Activated effector memory CD4-positive, alpha-beta T cell treated with Interleukin-2 at 50 U/mL for 16 hours (primary cell): ENCODE measurements around the gene KISS1R.
"Not testable (repeated sequence)": the region's sequence is repeated elsewhere in the genome, so short reads cannot be mapped to it uniquely, and the experiment has no call there.

Experiments
- DNase-seq: peaks from one replicate; pipeline ENCODE4 v3.0.0-alpha.2; 2020

The KISS1R gene

GRCh38 chr19:917323-918151, at the start of gene KISS1R:
Gene KISS1R (plus strand): TSS chr19:917333. CDS start chr19:917503, 170 bp downstream.
- peak; percentile 36 for DNase-seq

DNA sequence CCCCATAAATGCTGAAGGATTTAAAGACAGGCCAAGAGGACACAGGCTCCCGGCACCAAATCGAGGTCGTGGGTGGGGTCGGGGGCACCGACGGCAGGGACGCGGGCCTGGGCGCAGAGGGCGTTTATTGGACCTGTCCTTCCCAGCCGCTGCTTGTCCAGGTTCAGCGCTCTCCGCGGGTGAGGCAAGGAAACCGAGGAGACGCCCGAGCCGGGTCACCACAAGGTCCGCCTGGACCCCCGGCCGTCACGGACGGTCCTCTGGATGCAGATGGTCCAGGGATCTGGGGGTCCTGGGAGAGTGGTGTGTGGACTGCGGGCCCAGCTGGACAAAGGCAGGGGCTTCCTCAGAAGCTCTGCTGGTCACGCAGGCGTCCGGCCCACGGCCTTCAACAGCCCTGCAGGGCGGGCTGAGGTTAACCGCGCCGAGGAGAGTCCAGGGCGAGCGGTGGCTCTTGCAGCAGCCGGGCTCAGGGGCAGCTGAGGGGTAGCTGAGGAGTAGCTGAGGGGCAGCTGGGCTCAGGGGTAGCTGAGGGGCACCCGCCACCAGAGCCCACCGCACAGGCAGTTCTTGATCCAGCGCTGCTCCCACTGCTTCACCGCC, 49.2 kb upstream of the KISS1R start:
- no peak for DNase-seq

- no peak for DNase-seq
Observed at GRCh38 chr19:868458-869244, 48.5 kb upstream of the KISS1R start.

DNA sequence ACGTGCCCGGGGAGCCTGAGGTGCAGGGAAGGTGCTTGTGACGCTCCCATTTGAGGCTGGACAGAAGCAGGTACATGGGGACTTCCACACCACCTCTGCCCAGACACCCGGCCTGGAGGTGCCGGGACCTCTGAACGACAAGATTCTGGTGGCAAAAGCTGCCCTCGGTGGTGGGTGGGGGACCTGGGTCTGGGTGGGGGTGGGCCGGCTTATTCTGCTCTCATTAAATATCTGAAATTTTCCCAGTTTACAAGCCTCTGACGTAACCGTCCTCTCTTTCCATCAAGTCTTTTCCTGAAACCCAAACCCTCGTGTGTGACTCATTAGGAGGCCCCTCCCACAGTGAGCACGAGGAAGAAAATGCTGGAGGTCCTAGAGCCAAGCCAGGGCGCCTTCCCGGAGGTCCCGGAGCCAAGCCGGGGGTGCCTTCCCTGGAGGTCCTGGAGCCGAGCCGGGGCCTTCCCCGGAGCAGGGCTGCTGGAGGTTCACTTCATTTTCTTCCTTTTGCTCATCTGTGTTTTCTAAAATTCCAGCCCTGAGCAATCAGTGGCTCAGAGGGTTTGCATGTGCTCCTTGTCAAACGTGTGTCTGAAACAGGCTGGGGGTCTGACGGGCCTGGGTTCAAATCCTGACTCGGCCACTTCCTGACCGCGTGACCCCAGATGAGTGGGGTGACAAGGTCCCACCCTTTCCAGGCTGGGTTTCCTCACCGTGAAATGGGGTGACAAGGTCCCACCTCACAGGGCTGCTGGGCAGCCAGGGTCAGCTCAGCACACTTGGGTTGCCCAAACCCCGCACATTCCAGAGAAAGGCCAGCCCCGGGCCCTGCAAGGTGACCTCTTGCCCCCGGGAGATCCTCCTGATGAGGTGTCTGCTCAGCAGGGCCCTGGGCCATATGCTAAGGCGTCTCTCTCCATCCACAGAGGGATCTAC, 47.6 kb upstream of the KISS1R start:
- no peak for DNase-seq

- DNase-seq: no peak
Observed at GRCh38 chr19:870314-870713, 46.8 kb upstream of the KISS1R start.

DNA sequence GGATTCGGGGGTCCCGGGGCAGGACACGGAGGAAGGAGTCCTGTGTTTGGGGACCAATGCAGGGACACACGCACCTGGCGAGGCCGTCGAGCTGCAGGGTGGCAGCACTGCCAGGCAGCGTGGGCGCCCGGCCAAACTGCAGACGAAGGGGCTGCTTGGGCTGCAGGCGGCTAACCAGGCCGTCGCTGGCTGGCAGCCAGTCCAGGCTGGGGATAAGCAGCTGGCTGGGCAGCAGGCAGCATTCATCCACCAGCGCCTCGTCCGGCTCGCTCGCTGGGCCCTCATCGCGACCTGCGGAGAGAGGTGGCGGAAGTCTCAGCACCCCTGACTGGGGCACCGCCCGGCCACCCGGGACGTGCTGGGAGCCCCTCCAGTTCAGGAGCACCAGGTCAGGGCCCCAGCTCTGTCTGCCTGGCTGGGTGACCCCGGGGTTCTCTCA, 46.2 kb upstream of the KISS1R start:
- no peak for DNase-seq

- no peak for DNase-seq
Observed at GRCh38 chr19:871446-872265, 45.5 kb upstream of the KISS1R start.

DNA sequence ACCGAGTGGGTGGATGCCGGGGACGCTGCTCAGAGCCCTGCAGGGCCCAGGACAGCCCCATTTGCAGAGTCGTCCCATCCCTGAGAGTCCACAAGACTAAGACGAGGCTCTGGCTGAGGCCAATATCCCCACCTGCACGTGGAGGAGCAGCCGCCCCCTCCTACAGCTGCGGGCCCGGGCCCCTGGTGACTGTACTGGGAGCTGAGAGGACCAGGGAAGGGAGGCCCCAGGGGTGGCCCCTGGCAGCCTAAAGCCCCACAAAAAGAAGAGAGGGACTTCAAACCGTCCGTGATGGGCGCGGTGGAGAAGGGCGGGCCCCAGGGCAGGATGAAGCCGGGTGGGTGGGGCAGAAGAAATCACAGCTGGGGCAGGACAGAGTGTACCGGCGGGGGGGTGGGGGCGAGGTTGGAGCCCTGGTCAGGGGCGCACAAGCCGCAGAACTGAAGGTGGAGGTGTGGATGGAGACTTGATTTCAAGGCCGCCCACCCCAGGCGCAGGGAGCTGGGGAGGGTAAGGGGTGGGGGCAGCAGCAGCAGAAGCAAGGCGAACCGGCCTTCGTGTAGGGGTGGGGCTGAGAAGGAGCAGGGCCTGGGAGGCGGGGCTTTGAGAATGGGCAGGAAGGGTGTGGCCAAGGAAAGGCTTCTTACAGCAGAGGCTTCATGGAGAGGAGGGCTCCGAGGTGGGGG, 44.7 kb upstream of the KISS1R start:
- peak; percentile 84 for DNase-seq

GRCh38 chr19:873084-873483, 44.0 kb upstream of the KISS1R start:
- DNase-seq: peak; percentile 80

DNA sequence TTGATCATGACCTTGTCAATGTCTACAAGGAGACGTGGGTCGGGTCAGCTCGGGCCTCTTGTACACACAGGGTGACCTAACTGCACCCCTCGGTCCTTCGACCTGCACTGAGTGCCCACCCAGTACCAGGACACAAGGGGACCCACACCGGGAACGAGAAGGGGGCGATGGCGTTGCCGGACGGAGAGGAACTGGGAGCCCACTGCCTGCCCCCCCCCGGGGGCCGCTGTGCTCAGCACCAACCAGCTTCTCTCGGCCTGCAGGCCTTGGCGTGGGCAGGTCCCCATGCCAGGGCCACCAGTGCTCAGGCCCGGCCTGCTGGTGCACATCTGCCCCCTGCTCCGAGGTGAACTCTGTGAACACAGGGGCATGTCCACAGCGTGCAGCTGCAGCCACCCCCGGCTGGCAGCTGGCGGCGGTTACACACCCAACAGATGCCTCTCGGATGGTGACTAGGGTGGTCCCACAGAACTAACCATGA, 43.5 kb upstream of the KISS1R start:
- DNase-seq: no peak

GRCh38 chr19:875265-875879, 41.8 kb upstream of the KISS1R start:
- no peak for DNase-seq

DNA sequence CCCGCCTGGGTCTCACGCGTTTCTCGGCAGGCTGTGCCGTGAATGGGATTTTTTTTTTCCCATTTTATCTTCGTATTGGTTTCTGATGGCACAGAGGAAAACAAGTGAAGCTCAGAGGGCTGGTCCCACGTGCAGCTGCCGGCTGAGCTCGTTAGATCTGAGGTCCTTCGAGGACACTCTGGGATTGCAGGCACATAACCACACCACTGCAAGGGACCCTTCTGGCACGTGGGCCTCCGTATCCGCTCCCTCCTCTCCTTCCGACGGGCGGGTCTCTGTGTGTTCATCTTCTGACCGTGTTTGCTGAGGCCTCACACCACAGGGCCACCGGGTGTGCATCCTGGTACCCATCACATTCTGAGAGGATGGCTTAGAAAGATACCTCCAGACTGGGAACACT, 41.0 kb upstream of the KISS1R start:
- DNase-seq: no peak

GRCh38 chr19:876780-877314, 40.3 kb upstream of the KISS1R start:
- DNase-seq: no peak

DNA sequence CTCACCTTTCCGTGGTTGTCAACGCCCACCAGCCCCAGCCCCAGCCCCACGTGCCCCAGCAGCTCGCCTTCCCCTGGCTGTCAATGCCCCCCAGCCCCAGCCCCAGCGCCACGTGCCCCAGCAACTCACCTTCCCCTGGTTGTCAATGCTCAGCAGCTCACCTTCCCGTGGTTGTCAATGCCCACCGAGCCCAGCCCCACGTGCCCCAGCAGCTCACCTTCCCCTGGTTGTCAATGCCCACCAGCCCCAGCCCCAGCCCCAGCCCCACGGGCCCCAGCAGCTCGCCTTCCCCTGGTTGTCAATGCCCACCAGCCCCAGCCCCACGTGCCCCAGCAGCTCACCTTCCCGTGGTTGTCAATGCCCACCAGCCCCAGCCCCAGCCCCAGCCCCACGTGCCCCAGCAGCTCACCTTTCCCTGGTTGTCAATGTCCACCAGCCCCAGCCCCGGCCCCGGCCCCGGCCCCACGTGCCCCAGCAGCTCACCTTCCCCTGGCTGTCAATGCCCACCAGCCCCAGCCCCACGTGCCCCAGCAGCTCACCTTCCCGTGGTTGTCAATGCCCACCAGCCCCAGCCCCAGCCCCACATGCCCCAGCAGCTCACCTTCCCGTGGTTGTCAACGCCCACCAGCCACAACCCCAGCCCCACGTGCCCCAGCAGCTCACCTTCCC, 39.0 kb upstream of the KISS1R start:
- DNase-seq: not testable (repeated sequence)

DNA sequence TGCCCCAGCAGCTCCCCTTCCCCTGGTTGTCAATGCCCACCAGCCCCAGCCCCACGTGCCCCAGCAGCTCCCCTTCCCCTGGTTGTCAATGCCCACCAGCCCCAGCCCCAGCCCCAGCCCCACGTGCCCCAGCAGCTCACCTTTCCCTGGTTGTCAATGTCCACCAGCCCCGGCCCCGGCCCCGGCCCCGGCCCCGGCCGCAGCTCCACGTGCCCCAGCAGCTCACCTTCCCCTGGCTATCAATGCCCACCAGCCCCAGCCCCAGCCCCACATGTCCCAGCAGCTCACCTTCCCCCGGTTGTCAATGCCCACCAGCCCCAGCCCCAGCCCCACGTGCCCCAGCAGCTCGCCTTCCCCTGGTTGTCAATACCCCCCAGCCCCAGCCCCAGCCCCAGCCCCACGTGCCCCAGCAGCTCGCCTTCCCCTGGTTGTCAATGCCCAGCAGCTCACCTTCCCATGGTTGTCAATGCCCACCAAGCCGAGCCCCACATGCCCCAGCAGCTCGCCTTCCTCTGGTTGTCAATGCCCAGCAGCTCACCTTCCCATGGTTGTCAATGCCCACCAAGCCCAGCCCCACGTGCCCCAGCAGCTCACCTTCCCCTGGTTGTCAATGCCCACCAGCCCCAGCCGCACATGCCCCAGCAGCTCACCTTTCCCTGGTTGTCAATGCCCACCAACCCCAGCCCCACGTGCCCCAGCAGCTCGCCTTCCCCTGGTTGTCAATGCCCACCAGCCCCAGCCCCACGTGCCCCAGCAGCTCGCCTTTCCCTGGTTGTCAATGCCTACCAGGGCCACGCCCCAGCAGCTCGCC, 38.2 kb upstream of the KISS1R start:
- not testable (repeated sequence) for DNase-seq

GRCh38 chr19:879711-880438, 37.3 kb upstream of the KISS1R start:
- no peak for DNase-seq

DNA sequence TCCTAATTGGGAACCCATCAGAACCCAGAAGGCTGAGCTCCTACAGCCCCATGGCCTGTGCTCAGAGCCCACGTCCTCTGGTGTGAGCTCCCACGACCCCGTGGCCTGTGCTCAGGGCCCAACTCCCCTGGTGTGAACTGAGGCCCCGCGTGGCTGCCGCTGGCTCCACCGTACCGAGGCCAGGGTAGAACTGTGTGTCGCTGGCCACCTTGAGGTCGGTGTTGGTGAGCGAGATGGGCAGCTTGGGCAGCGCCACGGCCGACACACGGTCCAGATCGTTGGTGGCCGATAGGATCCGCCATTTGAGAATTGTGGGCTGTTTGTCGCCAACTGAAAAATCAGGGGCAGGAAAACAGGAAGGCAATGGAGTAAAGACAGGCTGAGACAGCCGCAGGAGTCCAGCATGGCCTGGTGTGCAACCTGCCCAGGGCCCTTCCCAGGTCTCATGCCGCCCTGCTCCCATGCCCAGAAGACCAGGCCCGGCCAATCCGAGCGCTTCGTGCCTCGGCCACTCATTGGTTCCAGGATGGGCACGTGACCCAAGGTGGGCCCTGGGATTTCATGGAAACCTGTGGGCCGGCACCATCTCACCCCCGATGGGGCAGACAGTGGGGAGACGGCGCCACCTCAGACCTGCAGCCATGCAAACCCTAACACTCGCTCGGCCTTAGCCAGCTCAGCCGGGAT, 35.6 kb upstream of the KISS1R start:
- DNase-seq: no peak
